Measurements from ENCODE around the gene TSPAN13. TPM values are rescaled to one million over a fixed set of nuclear protein-coding genes. Genes with fewer than 3 reads are reported as not detected.

Gene TSPAN13
- total RNA-seq, 1 donor from 2014 or later: 65.1 TPM

GRCh38 chr7:16803881-16804673 lies 50.5 kb downstream of the TSPAN13 start:
- peak overlapping the region; percentile 72 for H3K27ac Mint-ChIP-seq
- no peak for DNase-seq (ENCODE audit: extremely low spot score, unreplicated experiment)
- H3K9me3 Mint-ChIP-seq: peaks cover 4% of the 10 kb centered on the region
- peaks cover 4% of the 10 kb centered on the region for H3K36me3 Mint-ChIP-seq
- no peaks in the 10 kb centered on the region for H3K27me3 Mint-ChIP-seq
- TF ChIP-seq, protein P1, sequence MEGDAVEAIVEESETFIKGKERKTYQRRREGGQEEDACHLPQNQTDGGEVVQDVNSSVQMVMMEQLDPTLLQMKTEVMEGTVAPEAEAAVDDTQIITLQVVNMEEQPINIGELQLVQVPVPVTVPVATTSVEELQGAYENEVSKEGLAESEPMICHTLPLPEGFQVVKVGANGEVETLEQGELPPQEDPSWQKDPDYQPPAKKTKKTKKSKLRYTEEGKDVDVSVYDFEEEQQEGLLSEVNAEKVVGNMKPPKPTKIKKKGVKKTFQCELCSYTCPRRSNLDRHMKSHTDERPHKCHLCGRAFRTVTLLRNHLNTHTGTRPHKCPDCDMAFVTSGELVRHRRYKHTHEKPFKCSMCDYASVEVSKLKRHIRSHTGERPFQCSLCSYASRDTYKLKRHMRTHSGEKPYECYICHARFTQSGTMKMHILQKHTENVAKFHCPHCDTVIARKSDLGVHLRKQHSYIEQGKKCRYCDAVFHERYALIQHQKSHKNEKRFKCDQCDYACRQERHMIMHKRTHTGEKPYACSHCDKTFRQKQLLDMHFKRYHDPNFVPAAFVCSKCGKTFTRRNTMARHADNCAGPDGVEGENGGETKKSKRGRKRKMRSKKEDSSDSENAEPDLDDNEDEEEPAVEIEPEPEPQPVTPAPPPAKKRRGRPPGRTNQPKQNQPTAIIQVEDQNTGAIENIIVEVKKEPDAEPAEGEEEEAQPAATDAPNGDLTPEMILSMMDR (conservative IDR thresholded peaks at IDR 0.05): no peak
- peaks cover 14% of the 10 kb centered on the region for H3K4me1 Mint-ChIP-seq (ENCODE audit: unreplicated experiment)
- H3K4me3 Mint-ChIP-seq: peak overlapping the region; percentile 61

DNA sequence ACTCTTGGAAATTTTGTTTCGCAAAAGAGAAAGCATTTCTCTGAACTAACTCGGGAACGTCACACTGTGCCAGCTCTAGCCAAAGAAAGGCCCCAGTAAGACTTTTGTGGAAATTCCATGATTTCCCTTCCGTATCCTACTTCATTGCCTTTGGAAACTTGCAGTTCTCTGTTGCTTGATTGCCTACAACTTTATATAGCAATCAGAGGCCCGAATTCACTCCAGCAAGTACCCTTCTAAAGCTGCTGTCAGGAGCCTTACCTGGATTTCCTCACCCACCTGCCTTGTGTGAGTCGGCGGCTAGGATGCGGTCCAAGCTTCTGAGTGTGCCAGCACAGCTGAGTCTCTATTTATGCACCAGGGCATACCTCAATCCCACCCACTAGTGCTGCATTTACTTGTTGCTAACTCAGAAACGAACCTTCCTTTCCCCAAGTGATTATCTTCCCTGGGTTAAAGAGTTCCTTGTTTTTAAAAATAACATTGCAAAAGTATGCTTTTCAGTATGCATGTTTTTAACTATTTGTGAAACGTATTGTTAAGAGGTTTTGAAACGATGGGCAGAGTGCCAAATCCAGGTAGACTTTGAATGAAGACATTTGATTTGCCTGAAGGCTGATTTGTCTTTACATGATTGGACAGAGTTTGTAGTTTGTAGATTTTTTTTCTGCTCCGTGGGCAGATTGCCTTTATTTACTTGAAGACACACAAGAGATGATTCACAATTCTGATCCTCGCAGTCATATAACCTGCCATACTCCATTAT lies 51.3 kb downstream of the TSPAN13 start, which contains the start of gene AGR2:
Gene AGR2 (minus strand): TSS at position 326 of the 766 bp plus-strand sequence. CDS start 3,203 bp downstream, outside the sequence.
- H3K27ac Mint-ChIP-seq: peak within 1 kb of the TSS; percentile 72
- H3K36me3 Mint-ChIP-seq: peaks cover 4% of the 10 kb centered on the region
- TF ChIP-seq, protein P1 (conservative IDR thresholded peaks at IDR 0.05): no peak
- no peaks in the 10 kb centered on the region for H3K27me3 Mint-ChIP-seq
- peaks cover 4% of the 10 kb centered on the region for H3K9me3 Mint-ChIP-seq
- H3K4me3 Mint-ChIP-seq: peak within 1 kb of the TSS; percentile 61
- DNase-seq (ENCODE audit: extremely low spot score, unreplicated experiment): no peak
- H3K4me1 Mint-ChIP-seq (ENCODE audit: unreplicated experiment): peaks cover 14% of the 10 kb centered on the region

DNA sequence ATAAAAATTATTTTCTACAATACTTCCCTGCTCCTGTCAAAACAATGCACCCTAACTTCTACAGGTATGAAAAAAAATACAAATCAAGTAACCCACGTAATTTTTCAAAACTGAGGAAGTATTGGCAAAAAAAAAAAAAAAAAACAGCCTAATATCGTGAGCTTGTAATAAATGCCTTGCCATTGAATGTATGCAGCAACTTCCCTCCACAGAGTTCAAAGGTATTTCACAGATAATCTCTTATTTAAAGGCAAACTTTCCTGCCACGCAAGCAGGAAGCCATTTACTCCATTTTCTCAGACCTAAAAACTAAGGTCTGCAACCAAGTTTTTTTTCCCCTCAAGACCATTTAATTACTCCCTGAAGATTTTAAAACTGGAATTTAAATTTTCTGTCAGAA lies 51.9 kb downstream of the TSPAN13 start:
- Mint-ChIP-seq H3K9me3 (peaks cover 4% of the 10 kb centered on the region), H3K27ac (peak overlapping the region; percentile 72)
- no peak for DNase-seq (ENCODE audit: extremely low spot score, unreplicated experiment)

DNA sequence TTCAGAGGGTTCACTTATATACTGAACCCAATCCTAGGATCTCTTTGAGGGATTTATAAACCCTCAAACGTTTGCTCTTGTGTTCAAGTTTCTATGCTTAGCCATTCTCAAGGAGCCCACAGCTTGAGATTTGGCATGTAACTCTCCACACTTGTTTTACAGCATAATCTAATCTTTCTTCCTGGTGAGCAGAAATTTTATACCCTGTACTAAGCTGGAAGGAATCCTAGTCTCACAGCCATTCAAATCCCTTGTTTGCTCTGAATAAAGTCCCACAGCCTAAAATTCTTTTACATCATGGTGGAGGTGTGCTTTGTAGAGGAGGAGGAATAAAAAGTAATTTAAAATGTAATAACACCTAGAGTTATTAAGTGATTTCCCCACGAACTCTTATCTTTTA lies 56.6 kb downstream of the TSPAN13 start:
- no peak for DNase-seq (ENCODE audit: extremely low spot score, unreplicated experiment)
- H3K36me3 Mint-ChIP-seq: no peaks in the 10 kb centered on the region
- H3K4me3 Mint-ChIP-seq: no peak overlapping the region
- TF ChIP-seq, protein P1 (conservative IDR thresholded peaks at IDR 0.05): no peak
- H3K27ac Mint-ChIP-seq: peak overlapping the region; percentile 62
- H3K27me3 Mint-ChIP-seq: no peaks in the 10 kb centered on the region
- no peaks in the 10 kb centered on the region for H3K9me3 Mint-ChIP-seq
- peaks cover 10% of the 10 kb centered on the region for H3K4me1 Mint-ChIP-seq (ENCODE audit: unreplicated experiment)

More for the DNA sequence above, 51.9 kb downstream of the TSPAN13 start:
- peak overlapping the region; percentile 61 for H3K4me3 Mint-ChIP-seq
- peaks cover 14% of the 10 kb centered on the region for H3K4me1 Mint-ChIP-seq (ENCODE audit: unreplicated experiment)
- H3K36me3 Mint-ChIP-seq: peaks cover 4% of the 10 kb centered on the region
- no peaks in the 10 kb centered on the region for H3K27me3 Mint-ChIP-seq
- TF ChIP-seq, protein P1 (conservative IDR thresholded peaks at IDR 0.05): no peak

- Mint-ChIP-seq H3K27me3 (no peaks in the 10 kb centered on the region), H3K4me1 (ENCODE audit: unreplicated experiment) (peaks cover 7% of the 10 kb centered on the region), H3K36me3 (no peaks in the 10 kb centered on the region), H3K4me3 (no peak overlapping the region), H3K9me3 (no peaks in the 10 kb centered on the region), H3K27ac (peak overlapping the region; percentile 62)
- TF ChIP-seq, protein P1 (conservative IDR thresholded peaks at IDR 0.05): no peak
- DNase-seq (ENCODE audit: extremely low spot score, unreplicated experiment): no peak
Measured at GRCh38 chr7:16810573-16810972, 57.0 kb downstream of the TSPAN13 start.

Data from type B pancreatic cell (in vitro differentiated cells).